ENCODE measurements around the gene MCC. TPM values are rescaled to one million over a fixed set of nuclear protein-coding genes. Genes with fewer than 3 reads are reported as not detected.

MCC gene
- total and polyA plus RNA-seq, 2 of the 4 experiments (the other 2 are of a cell fraction), result 5.0 to 20.6 TPM

DNA sequence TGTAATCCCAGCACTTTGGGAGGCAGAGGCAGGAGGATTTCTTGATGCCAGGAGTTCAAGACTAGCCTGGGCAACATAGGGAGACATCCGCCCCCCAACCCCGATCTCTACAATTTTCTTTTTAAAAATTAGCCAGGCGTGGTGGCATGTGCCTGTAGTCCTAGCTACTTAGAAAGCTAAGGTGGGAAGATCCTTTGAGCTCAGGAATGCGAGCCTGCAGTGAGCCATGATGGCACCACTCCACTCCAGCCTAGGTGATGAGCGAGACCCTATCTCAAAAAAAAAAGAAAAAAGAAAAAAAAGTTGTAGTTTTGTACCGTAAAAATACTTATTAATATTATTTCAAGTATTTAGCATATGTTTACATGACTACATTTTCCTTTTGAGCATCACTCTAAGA, 82.7 kb downstream of the MCC start:
- no peak overlapping the region for H3K27ac ChIP-seq (ENCODE audit: insufficient read depth, low read length)
- no CpG with 5 or more reads among the region's 6 CpGs for whole genome bisulfite sequencing, 2 experiments (ENCODE audit: extremely low coverage in 2 of 2, insufficient read length in 1 of 2)
- in situ Hi-C loops (cut with MboI; ENCODE audit: low sequenced_read_pairs), result no loop called here
- no peaks in the 10 kb centered on the region for H4K20me1 ChIP-seq (ENCODE audit: insufficient read depth, low read length)
- H4K5ac ChIP-seq (ENCODE audit: low read depth, low read length), result no peak overlapping the region
- no peak overlapping the region for H3K18ac ChIP-seq (ENCODE audit: low read depth, low read length)
- no peak for ATAC-seq (ENCODE audit: low read depth)
- H3K4me1 ChIP-seq (ENCODE audit: control insufficient read depth, insufficient read depth, low read length), result no peaks in the 10 kb centered on the region
- no peak overlapping the region for H3K56ac ChIP-seq (ENCODE audit: extremely low read depth, insufficient read depth, low read length)
- BruUV-seq (replicated peaks), result no TSS peak
- H3K79me1 ChIP-seq (ENCODE audit: low read depth in 1 of 2, low read length in 2 of 2), result no peaks in the 10 kb centered on the region
- no peak overlapping the region for H2BK120ac ChIP-seq (ENCODE audit: low read depth, low read length)
- H3K9me3 ChIP-seq (ENCODE audit: control insufficient read depth, insufficient read depth, low read length), result no peaks in the 10 kb centered on the region
- H4K91ac ChIP-seq (ENCODE audit: insufficient read depth, low read depth, low read length), result no peak overlapping the region
- no peak overlapping the region for H2BK5ac ChIP-seq (ENCODE audit: low read depth, low read length, poor library complexity, severe bottlenecking)
- H3K9ac ChIP-seq (ENCODE audit: low read depth, low read length), result no peak overlapping the region
- H2AK9ac ChIP-seq (replicated peaks; ENCODE audit: low read depth, low read length, poor library complexity), result no peak overlapping the region
- no peak for DNase-seq
- TF ChIP-seq FOS (IDR thresholded peaks at IDR 0.05; ENCODE audit: low read depth, low read length), result no peak
- TF ChIP-seq MAFK (IDR thresholded peaks at IDR 0.05; ENCODE audit: low read depth, low read length), result no peak
- H2BK20ac ChIP-seq (ENCODE audit: low read depth, low read length), result no peak overlapping the region
- H2BK15ac ChIP-seq (ENCODE audit: low read depth, low read length), result no peak overlapping the region
- no peaks in the 10 kb centered on the region; the same call in 1 of the 2 replicates for H3K27me3 ChIP-seq (ENCODE audit: control insufficient read depth, insufficient read depth, low read length)
- H3K9me1 ChIP-seq (ENCODE audit: insufficient read depth, low read length), result no peaks in the 10 kb centered on the region; the same call in 1 of the 2 replicates
- H3K4me2 ChIP-seq (ENCODE audit: low read depth, low read length), result no peak overlapping the region
- H3K23ac ChIP-seq (ENCODE audit: low read depth, low read length), result no peak overlapping the region
- no peak overlapping the region for H4K8ac ChIP-seq (ENCODE audit: low read depth in 2 of 2, low read length in 2 of 2)
- ChIA-PET CTCF (no interaction called here), POLR2A (ENCODE audit: unreplicated experiment) (no interaction called here)
- intact Hi-C loops (cut with micrococcal nuclease), result no loop called here
- dilution Hi-C loops (cut with HindIII; ENCODE audit: low sequenced_read_pairs, unreplicated experiment), result no loop called here
- no peak overlapping the region for H2AK5ac ChIP-seq (ENCODE audit: low read depth, low read length)
- H3K4me3 ChIP-seq (ENCODE audit: insufficient read depth, low read depth, low read length), result no peak overlapping the region
- no peaks in the 10 kb centered on the region for H3K36me3 ChIP-seq (ENCODE audit: control insufficient read depth, insufficient read depth, low read length)
- no peak overlapping the region for H2AFZ ChIP-seq (replicated peaks; ENCODE audit: low read length, poor library complexity)
- no peak overlapping the region for H3K14ac ChIP-seq (replicated peaks; ENCODE audit: low read depth, low read length)
- H3K4ac ChIP-seq (ENCODE audit: low read depth, low read length), result no peak overlapping the region
